GM12864 (cell line): Measurements from ENCODE around the gene ARHGAP6.

Experiments used
- DNase-seq: peaks from one replicate; pipeline ENCODE4 v3.0.0-alpha.2; 2011; ENCODE audit warnings: low read depth
- H3K4me3 ChIP-seq: 2 replicates; pipeline ENCODE4 v1.5.1; 2011; ENCODE audit warnings: mild to moderate bottlenecking, low read depth, low read length, control low read depth
- CTCF ChIP-seq: IDR thresholded peaks from 2 replicates; pipeline ENCODE4 v1.5.1; 2011; ENCODE audit warnings: low read depth, mild to moderate bottlenecking, moderate library complexity, low read length, control low read depth, inconsistent platforms; ENCODE audit errors: missing control alignments

Gene ARHGAP6

GRCh38 chrX:11414091-11414490 is 251.6 kb downstream of the ARHGAP6 start:
- no peak for TF ChIP-seq CTCF
- no peak for DNase-seq
- H3K4me3 ChIP-seq: no peak overlapping the region

DNA sequence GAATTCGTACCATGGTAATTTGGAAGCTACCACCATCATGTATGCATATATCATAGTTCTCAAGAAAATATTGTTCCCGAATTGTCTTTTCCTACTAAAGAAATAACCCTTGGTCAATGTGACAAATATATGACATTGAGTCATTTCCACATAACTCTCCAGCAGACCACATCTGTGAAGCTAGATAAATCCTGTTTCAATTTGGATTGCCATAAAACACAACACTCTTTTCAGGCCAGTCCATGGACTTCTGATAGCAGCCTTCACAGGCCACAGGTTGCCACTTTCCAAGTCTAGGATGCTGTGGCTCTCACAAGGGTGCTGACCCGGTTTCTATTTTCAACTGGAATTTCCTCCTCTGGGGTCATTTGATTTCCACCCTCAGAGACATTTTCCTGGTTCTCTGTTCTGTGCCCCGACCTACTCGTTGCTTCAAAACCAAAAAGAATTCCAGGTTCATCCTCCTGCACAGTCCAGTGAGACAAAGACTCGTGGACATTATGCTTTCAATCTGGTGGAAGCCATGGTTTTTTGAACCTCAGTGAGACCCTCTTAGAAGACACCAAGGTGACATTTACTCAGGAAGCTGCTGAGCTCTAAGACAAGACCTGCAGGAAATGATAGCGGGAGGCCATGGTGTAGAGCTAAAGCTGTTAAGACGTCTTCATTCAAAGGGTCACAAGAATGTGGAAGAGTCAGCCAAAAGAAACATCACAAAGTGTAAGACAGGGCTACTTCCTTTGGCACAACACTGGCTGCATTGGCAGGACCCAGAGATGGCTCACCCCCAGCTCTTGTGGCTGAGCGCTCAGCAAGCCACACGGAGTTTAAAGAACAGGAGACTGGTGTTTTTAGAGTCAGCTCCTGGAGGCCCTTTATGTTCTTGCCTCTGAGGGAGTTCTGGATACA is 252.8 kb downstream of the ARHGAP6 start:
- TF ChIP-seq CTCF: no peak
- no peak for DNase-seq
- H3K4me3 ChIP-seq: no peak overlapping the region

DNA sequence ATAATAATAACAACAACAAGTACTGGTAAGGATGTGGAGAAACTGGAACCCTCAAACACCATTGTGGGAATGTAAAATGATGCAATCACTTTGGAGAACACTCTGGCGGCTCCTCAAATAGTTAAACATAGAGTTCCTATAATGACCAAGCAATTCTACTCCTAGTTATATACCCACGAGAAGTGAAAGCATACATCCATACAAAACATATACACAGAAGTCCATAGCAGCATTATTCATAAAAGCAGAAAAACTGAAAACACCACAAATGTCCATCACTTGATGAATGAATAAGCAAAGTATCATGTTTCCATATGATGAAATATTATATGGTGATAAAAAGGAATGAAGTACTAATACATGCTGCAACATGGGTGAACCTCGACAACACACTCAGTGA is 255.8 kb downstream of the ARHGAP6 start:
- DNase-seq: no peak

GRCh38 chrX:11408783-11409182 is 256.9 kb downstream of the ARHGAP6 start:
- H3K4me3 ChIP-seq: no peak overlapping the region
- no peak for DNase-seq
- no peak for TF ChIP-seq CTCF

More for the DNA sequence above, 255.8 kb downstream of the ARHGAP6 start:
- TF ChIP-seq CTCF: no peak
- H3K4me3 ChIP-seq: no peak overlapping the region

GRCh38 chrX:11408109-11408405 is 257.7 kb downstream of the ARHGAP6 start:
- TF ChIP-seq CTCF: no peak

GRCh38 chrX:11407331-11408108 is 258.2 kb downstream of the ARHGAP6 start:
- no peak overlapping the region for H3K4me3 ChIP-seq
- TF ChIP-seq CTCF: no peak
- DNase-seq: no peak

More at GRCh38 chrX:11408109-11408405, 257.7 kb downstream of the ARHGAP6 start:
- DNase-seq: no peak
- H3K4me3 ChIP-seq: no peak overlapping the region
